WTC11 (cell line): Measurements from ENCODE around the gene TRIM59. TPM values are rescaled to one million over a fixed set of nuclear protein-coding genes. Genes with fewer than 3 reads are reported as not detected.

Experiments used
- ATAC-seq: fragments of 200-7000 bp; cut with Tn5 transposase; 2 replicates; pipeline ENCODE4 v1.10.0; 2021; ENCODE audit warnings: mild to moderate bottlenecking, moderate library complexity
- CTCF ChIA-PET: fragments of 300-600 bp; sonication (Branson Sonifier 250); formaldehyde crosslinking; loops from one replicate; lab custom pipeline; 2021; ENCODE audit warnings: antibody characterized with exemption; lab: Charles Lee
- POLR2A ChIA-PET: fragments of 350-600 bp; sonication (Branson Sonifier 250); formaldehyde crosslinking; loops from one replicate; lab custom pipeline; 2021; ENCODE audit warnings: antibody characterized with exemption; lab: Charles Lee
- DNase-seq: peaks from one replicate; pipeline ENCODE4 v3.0.0; 2021; ENCODE audit warnings: low spot score
- H3K27ac Mint-ChIP-seq: 2 replicates; pipeline ENCODE4 v1.8.0; 2021; ENCODE audit warnings: mixed read lengths
- H3K27me3 Mint-ChIP-seq: 2 replicates; pipeline ENCODE4 v1.8.0; 2021; ENCODE audit warnings: low read depth, mild to moderate bottlenecking, moderate library complexity, mixed read lengths
- H3K36me3 Mint-ChIP-seq: 2 replicates; pipeline ENCODE4 v1.8.0; 2021; ENCODE audit warnings: mixed read lengths
- H3K4me1 Mint-ChIP-seq: 2 replicates; pipeline ENCODE4 v1.8.0; 2022; ENCODE audit warnings: mixed read lengths
- H3K4me3 Mint-ChIP-seq: 2 replicates; pipeline ENCODE4 v1.8.0; 2021; ENCODE audit warnings: mild to moderate bottlenecking, moderate library complexity, mixed read lengths
- H3K9me3 Mint-ChIP-seq: 2 replicates; pipeline ENCODE4 v1.8.0; 2021; ENCODE audit warnings: mixed read lengths
- ATF2 ChIP-seq: sonication (generic); formaldehyde crosslinking; IDR thresholded peaks from 2 replicates; pipeline ENCODE4 v1.8.1; 2022; ENCODE audit warnings: low read depth, missing genetic modification reagents, borderline replicate concordance
- CREB1 ChIP-seq: sonication (generic); formaldehyde crosslinking; IDR thresholded peaks from 2 replicates; pipeline ENCODE4 v1.8.0; 2023; ENCODE audit warnings: mild to moderate bottlenecking, missing genetic modification reagents
- CREM ChIP-seq: sonication (generic); formaldehyde crosslinking; IDR thresholded peaks from 2 replicates; pipeline ENCODE4 v1.8.1; 2022; ENCODE audit warnings: mild to moderate bottlenecking, missing genetic modification reagents, moderate library complexity
- CTCF ChIP-seq: fragments of 200-600 bp; IDR thresholded peaks from 2 replicates; pipeline ENCODE4 v1.8.0; 2022; ENCODE audit warnings: antibody characterized with exemption
- EMX1 ChIP-seq: fragments of 250-450 bp; sonication (Bioruptor Pico); IDR thresholded peaks from 2 replicates; pipeline ENCODE4 v1.8.0; 2021; ENCODE audit warnings: mild to moderate bottlenecking
- FOXJ3 ChIP-seq: sonication (generic); formaldehyde crosslinking; IDR thresholded peaks from 2 replicates; pipeline ENCODE4 v1.9.0; 2021; ENCODE audit warnings: missing genetic modification reagents, mild to moderate bottlenecking, borderline replicate concordance
- MXD4 ChIP-seq: fragments of 250-450 bp; sonication (Bioruptor Pico); IDR thresholded peaks from 2 replicates; pipeline ENCODE4 v1.8.0; 2021; ENCODE audit warnings: mild to moderate bottlenecking, moderate library complexity, borderline replicate concordance
- NR3C1 ChIP-seq: sonication (generic); formaldehyde crosslinking; conservative IDR thresholded peaks from 2 replicates; pipeline ENCODE4 v1.8.1; 2023; ENCODE audit warnings: low read depth, mild to moderate bottlenecking, missing genetic modification reagents
- STAT6 ChIP-seq: sonication (generic); formaldehyde crosslinking; conservative IDR thresholded peaks from 2 replicates; pipeline ENCODE4 v1.8.1; 2023; ENCODE audit warnings: mild to moderate bottlenecking, low read depth, missing genetic modification reagents, moderate library complexity
- ZMAT4 ChIP-seq: fragments of 250-450 bp; sonication (Bioruptor Pico); IDR thresholded peaks from 2 replicates; pipeline ENCODE4 v1.9.0; 2021; ENCODE audit warnings: mild to moderate bottlenecking
- ZNF121 ChIP-seq: sonication (generic); formaldehyde crosslinking; IDR thresholded peaks from 2 replicates; pipeline ENCODE4 v1.8.0; 2023; ENCODE audit warnings: missing genetic modification reagents
- total RNA-seq: library from RNA; stranded (reverse); gene quantifications from 3 replicates; pipeline ENCODE4 v1.2.3, GENCODE V29; 2021
- TF ChIP-seq, protein P1 (sequence below): sonication (generic); formaldehyde crosslinking; IDR thresholded peaks from 2 replicates; pipeline ENCODE4 v1.8.1; 2023; ENCODE audit warnings: mild to moderate bottlenecking, missing genetic modification reagents, moderate library complexity
- TF ChIP-seq, protein P2 (sequence below): sonication (generic); formaldehyde crosslinking; IDR thresholded peaks from 2 replicates; pipeline ENCODE4 v1.8.1; 2023; ENCODE audit warnings: mild to moderate bottlenecking, missing genetic modification reagents
- TF ChIP-seq, protein P3 (sequence below): sonication (generic); formaldehyde crosslinking; IDR thresholded peaks from 2 replicates; pipeline ENCODE4 v1.8.0; 2022; ENCODE audit warnings: mild to moderate bottlenecking, missing genetic modification reagents
- TF ChIP-seq, protein P4 (sequence below): fragments of 250-450 bp; sonication (Bioruptor Pico); IDR thresholded peaks from 2 replicates; pipeline ENCODE4 v1.9.0; 2021; ENCODE audit warnings: moderate library complexity, mild to moderate bottlenecking, inconsistent platforms, borderline replicate concordance
- TF ChIP-seq, protein P5 (sequence below): fragments of 250-450 bp; sonication (Bioruptor Pico); IDR thresholded peaks from 2 replicates; pipeline ENCODE4 v1.9.0; 2021; ENCODE audit warnings: mild to moderate bottlenecking, borderline replicate concordance

TRIM59 gene
- total RNA-seq, 1 experiment from 2014 or later: 32.4 TPM

- Mint-ChIP-seq H3K9me3 (peaks cover 8% of the 10 kb centered on the region), H3K27ac (peak overlapping the region; percentile 63; the same call in 1 of the 2 replicates), H3K4me1 (peaks cover 37% of the 10 kb centered on the region), H3K36me3 (peaks cover 57% of the 10 kb centered on the region), H3K4me3 (no peak overlapping the region), H3K27me3 (no peaks in the 10 kb centered on the region)
- ATAC-seq (no peak), DNase-seq (no peak)
- CTCF ChIA-PET: interaction anchor here (0.7 kb wide), 1 partner anchor 333 kb away, joined by 3 read pairs; no protein-coding TSS in a partner anchor
- POLR2A ChIA-PET: no interaction called here
- TF ChIP-seq ZNF121 (CRISPR knock-in tag) (peak; percentile 92), NR3C1 (CRISPR knock-in tag) (no peak)
Measured at GRCh38 chr3:160445854-160446253, 3.7 kb downstream of the TRIM59 start.

GRCh38 chr3:160444411-160444810 lies 5.2 kb downstream of the TRIM59 start:
- H3K27ac Mint-ChIP-seq: peak overlapping the region; percentile 74
- ChIA-PET CTCF (no interaction called here), POLR2A (no interaction called here)
- H3K4me3 Mint-ChIP-seq: no peak overlapping the region
- DNase-seq (no peak), ATAC-seq (no peak; the same call in 1 of the 2 replicates)
- TF ChIP-seq, protein P1, sequence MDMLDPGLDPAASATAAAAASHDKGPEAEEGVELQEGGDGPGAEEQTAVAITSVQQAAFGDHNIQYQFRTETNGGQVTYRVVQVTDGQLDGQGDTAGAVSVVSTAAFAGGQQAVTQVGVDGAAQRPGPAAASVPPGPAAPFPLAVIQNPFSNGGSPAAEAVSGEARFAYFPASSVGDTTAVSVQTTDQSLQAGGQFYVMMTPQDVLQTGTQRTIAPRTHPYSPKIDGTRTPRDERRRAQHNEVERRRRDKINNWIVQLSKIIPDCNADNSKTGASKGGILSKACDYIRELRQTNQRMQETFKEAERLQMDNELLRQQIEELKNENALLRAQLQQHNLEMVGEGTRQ (CRISPR knock-in tag): peak; percentile 63
- TF ChIP-seq MXD4 (CRISPR knock-in tag): no peak
- no peak for TF ChIP-seq ATF2
- TF ChIP-seq, protein P2, sequence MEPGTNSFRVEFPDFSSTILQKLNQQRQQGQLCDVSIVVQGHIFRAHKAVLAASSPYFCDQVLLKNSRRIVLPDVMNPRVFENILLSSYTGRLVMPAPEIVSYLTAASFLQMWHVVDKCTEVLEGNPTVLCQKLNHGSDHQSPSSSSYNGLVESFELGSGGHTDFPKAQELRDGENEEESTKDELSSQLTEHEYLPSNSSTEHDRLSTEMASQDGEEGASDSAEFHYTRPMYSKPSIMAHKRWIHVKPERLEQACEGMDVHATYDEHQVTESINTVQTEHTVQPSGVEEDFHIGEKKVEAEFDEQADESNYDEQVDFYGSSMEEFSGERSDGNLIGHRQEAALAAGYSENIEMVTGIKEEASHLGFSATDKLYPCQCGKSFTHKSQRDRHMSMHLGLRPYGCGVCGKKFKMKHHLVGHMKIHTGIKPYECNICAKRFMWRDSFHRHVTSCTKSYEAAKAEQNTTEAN (CRISPR knock-in tag): no peak
- TF ChIP-seq, protein P3, sequence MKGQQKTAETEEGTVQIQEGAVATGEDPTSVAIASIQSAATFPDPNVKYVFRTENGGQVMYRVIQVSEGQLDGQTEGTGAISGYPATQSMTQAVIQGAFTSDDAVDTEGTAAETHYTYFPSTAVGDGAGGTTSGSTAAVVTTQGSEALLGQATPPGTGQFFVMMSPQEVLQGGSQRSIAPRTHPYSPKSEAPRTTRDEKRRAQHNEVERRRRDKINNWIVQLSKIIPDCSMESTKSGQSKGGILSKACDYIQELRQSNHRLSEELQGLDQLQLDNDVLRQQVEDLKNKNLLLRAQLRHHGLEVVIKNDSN (CRISPR knock-in tag): peak; percentile 21; the same call in 1 of the 2 replicates
- TF ChIP-seq CREB1: no peak
- no peak for TF ChIP-seq ZMAT4 (CRISPR knock-in tag)
- no peak for TF ChIP-seq FOXJ3 (CRISPR knock-in tag)
- TF ChIP-seq, protein P4, sequence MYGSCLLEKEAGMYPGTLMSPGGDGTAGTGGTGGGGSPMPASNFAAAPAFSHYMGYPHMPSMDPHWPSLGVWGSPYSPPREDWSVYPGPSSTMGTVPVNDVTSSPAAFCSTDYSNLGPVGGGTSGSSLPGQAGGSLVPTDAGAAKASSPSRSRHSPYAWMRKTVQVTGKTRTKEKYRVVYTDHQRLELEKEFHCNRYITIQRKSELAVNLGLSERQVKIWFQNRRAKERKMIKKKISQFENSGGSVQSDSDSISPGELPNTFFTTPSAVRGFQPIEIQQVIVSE: no peak
- no peak for TF ChIP-seq CREM
- peaks cover 63% of the 10 kb centered on the region for H3K36me3 Mint-ChIP-seq
- H3K9me3 Mint-ChIP-seq: peaks cover 8% of the 10 kb centered on the region
- H3K4me1 Mint-ChIP-seq: peaks cover 43% of the 10 kb centered on the region
- no peaks in the 10 kb centered on the region for H3K27me3 Mint-ChIP-seq

GRCh38 chr3:160440687-160441086 lies 8.9 kb downstream of the TRIM59 start:
- ATAC-seq (no peak), DNase-seq (no peak)
- Mint-ChIP-seq H3K27ac (no peak overlapping the region), H3K27me3 (no peaks in the 10 kb centered on the region), H3K36me3 (peaks cover 71% of the 10 kb centered on the region), H3K9me3 (peaks cover 5% of the 10 kb centered on the region), H3K4me3 (no peak overlapping the region), H3K4me1 (peaks cover 32% of the 10 kb centered on the region)
- CTCF ChIA-PET: interaction anchor here (0.9 kb wide), 1 partner anchor 45 kb away, joined by 3 read pairs; no protein-coding TSS in a partner anchor
- POLR2A ChIA-PET: no interaction called here
- TF ChIP-seq CTCF (no peak), EMX1 (no peak), STAT6 (CRISPR knock-in tag) (no peak), ZMAT4 (CRISPR knock-in tag) (no peak)
- TF ChIP-seq, protein P5, sequence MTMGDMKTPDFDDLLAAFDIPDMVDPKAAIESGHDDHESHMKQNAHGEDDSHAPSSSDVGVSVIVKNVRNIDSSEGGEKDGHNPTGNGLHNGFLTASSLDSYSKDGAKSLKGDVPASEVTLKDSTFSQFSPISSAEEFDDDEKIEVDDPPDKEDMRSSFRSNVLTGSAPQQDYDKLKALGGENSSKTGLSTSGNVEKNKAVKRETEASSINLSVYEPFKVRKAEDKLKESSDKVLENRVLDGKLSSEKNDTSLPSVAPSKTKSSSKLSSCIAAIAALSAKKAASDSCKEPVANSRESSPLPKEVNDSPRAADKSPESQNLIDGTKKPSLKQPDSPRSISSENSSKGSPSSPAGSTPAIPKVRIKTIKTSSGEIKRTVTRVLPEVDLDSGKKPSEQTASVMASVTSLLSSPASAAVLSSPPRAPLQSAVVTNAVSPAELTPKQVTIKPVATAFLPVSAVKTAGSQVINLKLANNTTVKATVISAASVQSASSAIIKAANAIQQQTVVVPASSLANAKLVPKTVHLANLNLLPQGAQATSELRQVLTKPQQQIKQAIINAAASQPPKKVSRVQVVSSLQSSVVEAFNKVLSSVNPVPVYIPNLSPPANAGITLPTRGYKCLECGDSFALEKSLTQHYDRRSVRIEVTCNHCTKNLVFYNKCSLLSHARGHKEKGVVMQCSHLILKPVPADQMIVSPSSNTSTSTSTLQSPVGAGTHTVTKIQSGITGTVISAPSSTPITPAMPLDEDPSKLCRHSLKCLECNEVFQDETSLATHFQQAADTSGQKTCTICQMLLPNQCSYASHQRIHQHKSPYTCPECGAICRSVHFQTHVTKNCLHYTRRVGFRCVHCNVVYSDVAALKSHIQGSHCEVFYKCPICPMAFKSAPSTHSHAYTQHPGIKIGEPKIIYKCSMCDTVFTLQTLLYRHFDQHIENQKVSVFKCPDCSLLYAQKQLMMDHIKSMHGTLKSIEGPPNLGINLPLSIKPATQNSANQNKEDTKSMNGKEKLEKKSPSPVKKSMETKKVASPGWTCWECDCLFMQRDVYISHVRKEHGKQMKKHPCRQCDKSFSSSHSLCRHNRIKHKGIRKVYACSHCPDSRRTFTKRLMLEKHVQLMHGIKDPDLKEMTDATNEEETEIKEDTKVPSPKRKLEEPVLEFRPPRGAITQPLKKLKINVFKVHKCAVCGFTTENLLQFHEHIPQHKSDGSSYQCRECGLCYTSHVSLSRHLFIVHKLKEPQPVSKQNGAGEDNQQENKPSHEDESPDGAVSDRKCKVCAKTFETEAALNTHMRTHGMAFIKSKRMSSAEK (CRISPR knock-in tag): no peak
